Panc1 (cell line): ENCODE data around the gene BMP10. TPM values are rescaled to one million over a fixed set of nuclear protein-coding genes. Genes with fewer than 3 reads are reported as not detected.

Experiments
- ATAC-seq: fragments of 200-7000 bp; cut with Tn5 transposase; 2 replicates; pipeline ENCODE4 v1.9.1; 2020; ENCODE audit warnings: mild to moderate bottlenecking, moderate library complexity
- BruUV-seq: library from RNA; stranded (reverse); fragments of 400-500 nt; replicated peaks from 2 replicates; lab custom pipeline; 2021; lab: Mats Ljungman, UMichigan
- CTCF ChIA-PET: fragments of 300-600 bp; sonication (Branson Sonifier 250); formaldehyde crosslinking; loops from one replicate; lab custom pipeline; 2022; ENCODE audit warnings: antibody characterized with exemption; lab: Charles Lee
- POLR2A ChIA-PET: fragments of 300-600 bp; sonication (Branson Sonifier 250); formaldehyde crosslinking; loops from one replicate; lab custom pipeline; 2022; ENCODE audit warnings: antibody characterized with exemption; lab: Charles Lee
- DNase-seq: peaks from one replicate; pipeline ENCODE4 v3.0.0-alpha.2; 2010; ENCODE audit warnings: low read depth, low spot score
- H3K27ac ChIP-seq: 2 replicates; pipeline ENCODE4 v1.5.1; 2011; ENCODE audit warnings: mild to moderate bottlenecking, low read length, inconsistent platforms
- H3K27me3 ChIP-seq: fragments of 200-500 bp; sonication (Bioruptor generic); 2 replicates; pipeline ENCODE4 v1.6.0; 2014; ENCODE audit warnings: low read length, inconsistent platforms; ENCODE audit not compliant: control insufficient read depth, insufficient read depth
- H3K36me3 ChIP-seq: fragments of 200-500 bp; sonication (Bioruptor generic); 2 replicates; pipeline ENCODE4 v1.5.1; 2014; ENCODE audit warnings: inconsistent platforms, mild to moderate bottlenecking, low read length, moderate library complexity; ENCODE audit not compliant: control insufficient read depth, insufficient read depth
- H3K4me1 ChIP-seq: 2 replicates; pipeline ENCODE4 v1.5.1; 2011; ENCODE audit warnings: inconsistent platforms, mild to moderate bottlenecking, low read length, moderate library complexity; ENCODE audit not compliant: control insufficient read depth, insufficient read depth
- H3K4me3 ChIP-seq, 2 experiments: 2 replicates each; pipeline ENCODE4 v1.5.1; 2011 to 2012; ENCODE audit warnings: low read depth in 2 of 2, low read length in 2 of 2, mild to moderate bottlenecking in 2 of 2, inconsistent platforms in 1 of 2, moderate library complexity in 1 of 2
- H3K9me3 ChIP-seq: fragments of 200-500 bp; sonication (Bioruptor generic); 2 replicates; pipeline ENCODE4 v1.5.1; 2014; ENCODE audit warnings: low read depth, mild to moderate bottlenecking, inconsistent platforms, low read length, moderate library complexity; ENCODE audit not compliant: control insufficient read depth, insufficient read depth
- CTCF ChIP-seq: fragments of 450-650 bp; IDR thresholded peaks from 2 replicates; pipeline ENCODE4 v1.5.1; 2017; ENCODE audit warnings: mild to moderate bottlenecking
- POLR2AphosphoS5 ChIP-seq: IDR thresholded peaks from 2 replicates; pipeline ENCODE4 v1.6.1; 2012; ENCODE audit warnings: mild to moderate bottlenecking, low read depth, low read length, moderate library complexity
- SIN3A ChIP-seq: IDR thresholded peaks from 2 replicates; pipeline ENCODE4 v1.6.1; 2012; ENCODE audit warnings: low read depth, mild to moderate bottlenecking, low read length, moderate library complexity, borderline replicate concordance; ENCODE audit not compliant: insufficient read depth
- TCF7L2 ChIP-seq: IDR thresholded peaks from 2 replicates; pipeline ENCODE4 v1.6.1; 2011; ENCODE audit warnings: mild to moderate bottlenecking, low read depth, low read length, inconsistent platforms
- in situ Hi-C: cut with HindIII; loops from 2 replicates; pipeline ENCODE4 v1.10.0; 2016; ENCODE audit warnings: low sequenced_read_pairs, low pct_unique_long_range_greater_than_20kb
- intact Hi-C: fragments of 100-400 bp; cut with micrococcal nuclease; formaldehyde crosslinking; loops from one replicate; pipeline ENCODE4 v1.10.0; 2022; ENCODE audit not compliant: unreplicated experiment
- total RNA-seq: library from RNA; stranded (reverse); gene quantifications from one replicate; pipeline ENCODE4 v1.2.1, GENCODE V29; 2021; ENCODE audit not compliant: unreplicated experiment
- TF ChIP-seq, protein P1 (sequence below), 2 experiments: IDR thresholded peaks; 2 replicates each; pipeline ENCODE4 v1.6.1; 2011 to 2012; ENCODE audit warnings: low read depth in 2 of 2, control low read depth in 1 of 2, low read length in 1 of 2, mild to moderate bottlenecking in 1 of 2, moderate library complexity in 1 of 2; ENCODE audit not compliant: insufficient read depth in 1 of 2

The BMP10 gene
- total RNA-seq, 1 experiment from 2014 or later = not detected

DNA sequence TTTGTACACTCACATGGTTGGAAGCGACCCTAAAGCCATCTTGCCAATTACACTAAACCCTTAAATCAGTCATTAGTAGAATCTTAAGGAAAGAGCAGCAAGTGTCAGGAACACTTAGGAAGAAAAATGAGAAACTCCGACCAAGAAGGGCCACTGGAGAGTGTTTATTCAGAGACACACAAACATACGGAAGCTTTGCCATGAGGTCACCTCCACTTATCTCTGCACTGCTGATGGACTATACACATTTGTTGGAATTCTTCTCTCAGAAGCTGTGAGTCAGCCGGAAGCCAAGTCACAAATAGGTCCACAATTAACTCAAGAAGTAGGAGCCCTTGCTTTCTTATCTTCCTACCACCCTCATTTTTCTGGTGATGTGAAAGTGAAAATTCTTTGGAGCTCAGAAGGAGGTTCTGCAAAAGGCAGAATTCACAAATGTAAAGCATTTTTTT is 21.6 kb downstream of the BMP10 start:
- CTCF ChIA-PET = no interaction called here
- Histone ChIP-seq H3K4me3 (no peak overlapping the region), H3K9me3 (0 out of 2 replicates have a peak, but pooled peaks cover 3% of the 10 kb centered on the region), H3K27me3 (peaks cover 21% of the 10 kb centered on the region), H3K36me3 (no peaks in the 10 kb centered on the region), H3K4me1 (no peaks in the 10 kb centered on the region), H3K27ac (no peak overlapping the region)
- BruUV-seq = no TSS peak
- in situ Hi-C loops = no loop called here
- no peak for ATAC-seq
- POLR2A ChIA-PET = no interaction called here
- TF ChIP-seq, protein P1, sequence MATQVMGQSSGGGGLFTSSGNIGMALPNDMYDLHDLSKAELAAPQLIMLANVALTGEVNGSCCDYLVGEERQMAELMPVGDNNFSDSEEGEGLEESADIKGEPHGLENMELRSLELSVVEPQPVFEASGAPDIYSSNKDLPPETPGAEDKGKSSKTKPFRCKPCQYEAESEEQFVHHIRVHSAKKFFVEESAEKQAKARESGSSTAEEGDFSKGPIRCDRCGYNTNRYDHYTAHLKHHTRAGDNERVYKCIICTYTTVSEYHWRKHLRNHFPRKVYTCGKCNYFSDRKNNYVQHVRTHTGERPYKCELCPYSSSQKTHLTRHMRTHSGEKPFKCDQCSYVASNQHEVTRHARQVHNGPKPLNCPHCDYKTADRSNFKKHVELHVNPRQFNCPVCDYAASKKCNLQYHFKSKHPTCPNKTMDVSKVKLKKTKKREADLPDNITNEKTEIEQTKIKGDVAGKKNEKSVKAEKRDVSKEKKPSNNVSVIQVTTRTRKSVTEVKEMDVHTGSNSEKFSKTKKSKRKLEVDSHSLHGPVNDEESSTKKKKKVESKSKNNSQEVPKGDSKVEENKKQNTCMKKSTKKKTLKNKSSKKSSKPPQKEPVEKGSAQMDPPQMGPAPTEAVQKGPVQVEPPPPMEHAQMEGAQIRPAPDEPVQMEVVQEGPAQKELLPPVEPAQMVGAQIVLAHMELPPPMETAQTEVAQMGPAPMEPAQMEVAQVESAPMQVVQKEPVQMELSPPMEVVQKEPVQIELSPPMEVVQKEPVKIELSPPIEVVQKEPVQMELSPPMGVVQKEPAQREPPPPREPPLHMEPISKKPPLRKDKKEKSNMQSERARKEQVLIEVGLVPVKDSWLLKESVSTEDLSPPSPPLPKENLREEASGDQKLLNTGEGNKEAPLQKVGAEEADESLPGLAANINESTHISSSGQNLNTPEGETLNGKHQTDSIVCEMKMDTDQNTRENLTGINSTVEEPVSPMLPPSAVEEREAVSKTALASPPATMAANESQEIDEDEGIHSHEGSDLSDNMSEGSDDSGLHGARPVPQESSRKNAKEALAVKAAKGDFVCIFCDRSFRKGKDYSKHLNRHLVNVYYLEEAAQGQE (IDR thresholded peaks at IDR 0.05; ENCODE audit: insufficient read depth in 1 of 2, low read depth in 2 of 2, low read length in 1 of 2) = no peak
- TF ChIP-seq TCF7L2 (no peak), POLR2AphosphoS5 (no peak), CTCF (no peak), SIN3A (no peak)
- no peak for DNase-seq
- intact Hi-C loops = no loop called here

- intact Hi-C loops = no loop called here
- CTCF ChIA-PET = no interaction called here
- H3K27me3 ChIP-seq = peaks cover 27% of the 10 kb centered on the region
- H3K4me3 ChIP-seq = no peak overlapping the region
- in situ Hi-C loops = no loop called here
- H3K36me3 ChIP-seq = no peaks in the 10 kb centered on the region
- POLR2A ChIA-PET = interaction anchor here (0.8 kb wide), 1 partner anchor 238 kb away, joined by 8 read pairs; no protein-coding TSS in a partner anchor
- H3K9me3 ChIP-seq = no peaks in the 10 kb centered on the region
- H3K27ac ChIP-seq = no peak overlapping the region
- DNase-seq (no peak), ATAC-seq (no peak)
- no peaks in the 10 kb centered on the region for H3K4me1 ChIP-seq
- BruUV-seq = no TSS peak
- TF ChIP-seq, protein P1 (IDR thresholded peaks at IDR 0.05; ENCODE audit: insufficient read depth in 1 of 2, low read depth in 2 of 2, low read length in 1 of 2) = no peak
- TF ChIP-seq CTCF (no peak), POLR2AphosphoS5 (no peak), SIN3A (no peak), TCF7L2 (no peak)
Measured at GRCh38 chr2:68847751-68848150, 23.4 kb downstream of the BMP10 start.
